GM18505 (cell line): ENCODE measurements around the gene SLC10A2.

Experiments
- ATAC-seq: cut with Tn5 transposase; IDR thresholded peaks from one replicate; pipeline ENCODE4 v1.9.1; 2021; ENCODE audit not compliant: unreplicated experiment
- POLR2A ChIP-seq: IDR thresholded peaks from 4 replicates; pipeline ENCODE4 v1.6.1; 2011; ENCODE audit warnings: borderline replicate concordance; ENCODE audit not compliant: insufficient read depth, insufficient read length; ENCODE audit errors: extremely low read depth

The SLC10A2 gene

DNA sequence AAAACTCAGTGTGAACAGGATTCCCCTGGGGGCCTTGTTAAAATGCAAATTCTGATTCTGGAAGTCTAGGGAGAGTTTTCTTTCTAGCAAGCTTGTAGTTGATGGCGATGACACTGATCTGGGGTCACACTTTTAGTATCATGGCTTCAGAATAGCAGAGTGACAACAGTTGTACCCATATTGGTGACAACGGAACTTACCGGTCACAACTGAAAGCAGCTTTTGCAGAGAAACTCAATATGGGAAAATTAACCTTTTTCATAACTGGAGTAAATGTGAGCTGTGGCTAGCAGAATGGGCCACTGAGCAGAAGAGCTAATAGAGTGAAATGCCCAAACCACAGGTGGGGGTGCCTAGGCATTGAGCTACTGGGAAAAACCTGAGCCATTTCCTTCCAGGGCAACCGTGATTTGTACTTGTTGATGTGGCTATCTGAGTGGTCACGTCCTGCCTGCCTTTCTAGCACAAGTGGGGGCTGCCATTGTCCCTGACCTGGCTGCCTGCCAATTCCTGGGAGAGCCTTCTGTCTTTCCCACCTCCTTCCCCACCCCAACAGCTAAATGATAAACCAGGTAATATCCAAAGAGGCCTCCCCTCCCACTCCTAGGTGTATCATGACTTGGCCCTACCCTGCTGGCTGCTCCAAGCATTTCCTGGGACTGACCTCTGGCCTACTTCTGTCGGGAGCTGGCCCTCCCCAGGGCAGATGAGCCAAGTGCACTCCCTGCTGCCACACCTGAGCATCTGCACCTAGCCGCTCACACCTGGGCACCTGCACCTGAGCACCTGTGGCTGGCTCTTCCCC lies 1.7 kb upstream of the SLC10A2 start:
- TF ChIP-seq POLR2A, result no peak
- no peak for ATAC-seq

DNA sequence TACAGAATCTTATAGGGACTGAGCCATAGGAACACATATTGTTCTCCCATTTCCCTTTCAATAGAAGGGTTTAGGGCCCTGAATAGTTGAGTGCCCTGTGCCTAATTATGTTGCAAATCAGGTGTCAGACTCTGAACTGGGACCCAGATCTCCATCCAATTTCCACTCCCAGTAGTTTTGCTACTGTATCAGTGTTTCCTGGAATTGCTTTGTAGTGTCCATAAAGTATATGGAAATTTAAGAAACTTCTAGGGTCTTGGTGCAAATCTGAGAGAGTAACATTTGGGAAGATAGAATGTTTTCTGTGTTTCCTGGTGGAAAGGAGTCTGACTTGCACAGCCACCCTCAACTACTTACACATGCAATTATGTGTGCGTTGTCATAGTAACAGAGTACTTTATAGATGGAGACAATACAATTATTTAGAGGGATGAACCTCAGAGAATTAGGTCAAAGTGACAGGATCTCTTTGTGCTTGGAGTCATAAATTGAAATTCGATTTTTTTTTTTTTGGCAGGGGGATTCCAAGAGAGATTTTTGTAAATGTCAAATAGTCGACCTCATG lies 646 bp upstream of the SLC10A2 start:
- TF ChIP-seq POLR2A, result no peak
- no peak for ATAC-seq

DNA sequence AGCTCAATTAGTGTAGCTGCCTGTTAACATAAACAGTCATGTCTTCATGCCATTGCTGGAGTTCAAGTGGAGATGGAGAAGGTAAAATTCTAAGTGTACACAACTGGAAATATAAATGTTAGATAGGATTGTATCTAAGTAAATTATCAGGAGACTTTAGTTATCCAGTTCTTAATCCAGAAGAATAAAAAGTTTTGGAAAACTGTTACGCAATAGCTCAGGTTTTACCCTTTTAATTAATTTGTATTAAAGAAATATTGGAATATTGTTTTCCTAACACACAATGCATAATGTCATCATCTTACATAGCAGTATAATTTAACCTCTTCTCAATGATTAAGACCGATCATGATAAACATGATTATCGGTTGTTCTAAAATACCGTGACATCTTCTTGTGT lies 2.8 kb downstream of the SLC10A2 start:
- no peak for TF ChIP-seq POLR2A
- ATAC-seq, result no peak

DNA sequence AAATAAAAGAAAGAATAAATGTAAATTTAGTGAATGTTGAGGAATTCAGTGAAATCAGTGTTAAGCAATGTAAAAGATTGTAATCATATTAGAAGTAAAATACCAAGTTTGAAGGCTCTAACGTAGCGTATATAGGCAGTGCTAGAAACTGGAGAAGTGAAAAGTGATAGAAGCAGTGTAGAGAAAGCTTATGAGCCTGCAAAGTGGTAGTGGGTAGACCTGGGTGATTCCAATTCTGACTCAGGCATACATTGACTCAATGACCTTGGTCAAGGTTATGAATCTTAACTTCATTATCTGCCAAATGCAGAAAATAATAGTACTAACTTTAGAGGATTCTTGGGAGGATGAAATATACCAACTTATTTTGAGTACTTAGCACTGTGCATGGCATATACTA lies 4.1 kb downstream of the SLC10A2 start:
- ATAC-seq, result no peak
- no peak for TF ChIP-seq POLR2A

DNA sequence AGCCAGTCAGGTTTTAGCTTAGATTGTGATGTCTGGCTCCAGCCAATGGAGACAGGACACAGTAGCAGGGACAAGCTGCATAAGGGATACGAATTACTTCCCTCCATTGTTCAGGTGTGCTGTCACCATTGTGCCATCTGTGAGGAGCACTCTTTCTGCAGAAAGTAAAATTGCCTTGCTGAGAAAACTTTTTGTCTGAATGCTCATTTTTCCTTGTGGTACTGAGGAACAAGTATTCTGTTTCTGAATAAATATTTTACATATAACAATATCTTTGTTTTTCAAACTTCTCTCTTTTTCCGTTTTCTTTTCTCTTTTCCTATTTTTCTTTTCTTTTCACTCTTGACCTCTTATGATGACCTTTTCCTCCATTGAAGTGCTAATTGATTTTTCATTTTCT lies 10.2 kb downstream of the SLC10A2 start:
- ATAC-seq, result no peak
- no peak for TF ChIP-seq POLR2A

DNA sequence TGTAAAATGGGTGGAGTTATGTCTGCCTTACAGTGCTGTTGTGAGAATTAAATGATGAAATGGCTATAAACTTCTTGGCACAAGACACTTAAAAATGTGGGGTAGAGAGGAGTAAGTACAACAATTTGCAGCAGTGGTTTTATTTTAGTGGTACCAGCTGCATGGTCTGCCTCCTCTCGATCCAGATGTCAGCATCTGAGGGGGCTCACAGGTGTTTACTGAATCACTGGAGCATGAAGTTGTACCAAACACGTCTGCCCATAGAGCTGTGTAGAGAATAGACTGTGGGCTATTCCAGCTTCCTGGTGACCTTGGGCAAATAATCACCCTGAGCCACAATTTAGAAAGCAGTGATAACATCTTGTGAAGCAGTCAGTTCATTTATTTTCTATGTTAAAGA lies 11.1 kb downstream of the SLC10A2 start:
- TF ChIP-seq POLR2A, result no peak
- no peak for ATAC-seq

DNA sequence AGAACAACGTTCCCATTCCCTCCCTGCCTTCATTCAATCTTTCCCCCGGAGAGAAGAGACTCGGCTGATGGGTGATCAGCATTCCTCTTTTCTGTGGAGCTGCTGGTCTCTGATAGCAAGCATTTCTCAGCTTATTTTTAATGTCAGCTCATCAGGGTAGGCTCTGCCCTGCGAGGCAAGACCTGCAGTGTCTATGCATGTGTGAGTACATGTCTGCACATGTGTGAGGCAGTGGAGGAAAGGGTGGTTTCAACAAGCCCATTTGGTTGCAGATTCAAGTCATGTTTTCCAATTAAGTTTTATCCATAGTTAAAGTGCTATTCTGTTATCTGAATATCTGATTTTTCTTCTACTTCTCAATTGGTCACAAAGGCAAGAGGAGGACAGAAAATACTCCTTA lies 19.5 kb downstream of the SLC10A2 start:
- ATAC-seq, result no peak
- no peak for TF ChIP-seq POLR2A

DNA sequence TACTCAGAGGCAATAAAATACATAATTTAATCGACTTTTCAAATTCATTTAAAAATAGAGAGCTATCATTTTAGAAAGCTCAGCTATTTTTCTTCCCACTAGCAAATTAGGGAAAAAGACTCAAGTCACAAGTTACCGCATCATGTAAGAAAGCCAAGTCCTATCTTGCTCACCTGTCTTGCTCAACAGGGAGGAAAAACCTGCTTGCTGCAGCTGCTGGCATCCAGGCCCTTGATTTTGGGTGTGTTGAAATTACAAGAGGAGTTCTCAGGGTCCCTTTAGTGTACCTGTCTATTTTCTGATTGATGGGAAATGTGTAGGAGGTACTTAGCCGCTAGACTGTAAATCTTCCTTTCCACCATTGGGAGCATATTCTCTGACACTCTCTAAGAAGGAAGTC lies 22.2 kb downstream of the SLC10A2 start:
- no peak for TF ChIP-seq POLR2A
- ATAC-seq, result no peak

DNA sequence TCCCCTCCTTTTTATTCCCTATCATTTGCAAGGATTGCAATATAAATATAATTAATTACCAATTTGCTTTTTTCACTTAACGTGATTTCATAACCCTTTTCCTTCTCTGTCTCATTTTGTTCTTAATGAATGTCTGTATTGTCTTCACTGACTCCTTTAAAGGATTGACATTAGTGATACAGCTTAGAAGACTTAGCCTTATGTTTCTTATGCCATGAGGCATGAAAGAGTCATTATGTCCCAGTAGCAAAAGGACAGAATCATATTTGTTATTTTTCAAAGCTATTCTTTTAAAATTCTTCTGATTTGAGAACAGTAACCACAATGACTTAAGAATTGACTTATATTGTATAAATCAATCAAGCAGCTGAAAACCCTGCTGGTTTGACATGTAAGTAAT lies 26.2 kb downstream of the SLC10A2 start:
- no peak for TF ChIP-seq POLR2A
- ATAC-seq, result no peak

DNA sequence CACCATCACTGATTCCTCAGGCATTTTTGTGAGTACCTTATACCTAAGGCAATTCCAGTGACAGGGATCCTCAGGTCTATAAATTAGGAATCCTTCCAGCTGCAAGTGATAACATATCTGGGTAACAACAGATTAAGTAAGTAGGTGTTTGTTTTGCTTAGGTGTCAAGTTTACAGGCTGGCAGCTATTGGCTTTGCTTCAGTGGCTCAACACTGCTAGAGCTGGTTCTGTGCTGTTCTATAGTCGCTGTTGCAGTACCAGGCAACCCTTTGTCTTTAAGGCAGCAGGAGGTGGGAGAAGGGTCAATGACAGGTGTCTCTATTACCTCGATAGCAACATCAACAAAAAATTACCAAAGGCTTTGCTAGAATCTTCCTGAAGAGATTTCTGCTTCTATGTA lies 27.0 kb downstream of the SLC10A2 start:
- TF ChIP-seq POLR2A, result no peak
- ATAC-seq, result no peak

DNA sequence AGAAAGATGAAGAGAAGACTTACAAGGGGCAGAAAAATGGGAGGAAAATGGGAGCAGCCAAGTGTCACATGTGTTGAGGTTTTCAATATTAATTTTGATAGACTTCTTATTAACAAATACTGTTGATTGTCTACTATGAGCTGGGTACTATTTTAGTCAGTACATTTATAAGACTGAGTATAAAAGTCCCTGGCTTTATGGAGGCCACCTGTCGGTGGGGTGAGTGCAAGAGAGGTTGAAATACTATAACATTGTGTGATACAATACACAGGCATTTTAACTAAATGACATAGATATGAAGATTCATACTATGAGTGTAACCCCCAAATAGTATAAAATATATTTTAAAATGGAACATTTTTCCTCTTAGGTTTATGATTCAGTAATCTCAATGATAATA lies 29.9 kb downstream of the SLC10A2 start:
- no peak for TF ChIP-seq POLR2A

DNA sequence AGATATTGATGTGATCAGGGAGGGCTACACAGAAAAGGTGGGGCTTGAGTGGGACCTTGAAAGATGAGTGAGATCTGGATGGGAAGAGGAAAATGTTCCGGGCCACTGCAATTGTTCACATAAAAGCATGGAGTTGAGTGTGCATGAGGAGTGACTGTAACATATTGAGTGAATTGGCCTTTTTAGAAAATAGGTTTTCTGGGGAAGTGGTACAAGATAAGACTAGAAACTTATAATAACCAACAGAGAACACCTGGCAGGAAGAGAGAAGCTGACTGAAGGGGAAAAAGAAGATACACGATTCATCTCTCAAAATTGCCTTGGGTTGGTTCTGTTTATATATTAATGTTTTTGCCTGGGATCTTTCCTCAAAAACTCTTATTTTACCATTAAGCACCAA lies 32.2 kb downstream of the SLC10A2 start:
- ATAC-seq, result no peak
- TF ChIP-seq POLR2A, result no peak

More for the DNA sequence above, 29.9 kb downstream of the SLC10A2 start:
- ATAC-seq, result no peak

DNA sequence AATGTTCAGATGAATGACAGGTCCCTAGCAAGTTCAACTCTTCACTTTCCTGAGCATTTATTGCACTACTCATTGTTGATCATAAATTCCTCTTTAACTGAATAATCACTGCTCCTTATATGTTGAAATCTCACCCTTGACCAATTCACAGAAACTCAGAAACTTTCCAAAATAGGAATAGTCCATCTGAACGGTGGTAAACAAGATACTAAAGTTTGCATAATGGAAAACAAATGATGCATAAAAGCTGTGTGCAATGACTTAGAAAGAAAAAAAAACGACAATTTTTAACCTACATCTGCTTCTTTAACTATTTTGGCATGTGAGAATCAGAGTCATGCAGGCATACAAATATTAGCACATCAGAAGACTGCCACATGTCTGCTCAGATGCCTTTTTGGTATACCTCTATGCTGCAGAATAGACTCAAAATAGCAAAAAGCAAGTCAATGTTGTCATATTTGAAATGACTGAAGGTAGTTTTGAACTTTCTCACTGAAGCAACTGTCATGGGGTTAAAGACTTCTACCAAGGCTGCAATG lies 34.8 kb downstream of the SLC10A2 start:
- peak; percentile 92 for ATAC-seq
- no peak for TF ChIP-seq POLR2A

DNA sequence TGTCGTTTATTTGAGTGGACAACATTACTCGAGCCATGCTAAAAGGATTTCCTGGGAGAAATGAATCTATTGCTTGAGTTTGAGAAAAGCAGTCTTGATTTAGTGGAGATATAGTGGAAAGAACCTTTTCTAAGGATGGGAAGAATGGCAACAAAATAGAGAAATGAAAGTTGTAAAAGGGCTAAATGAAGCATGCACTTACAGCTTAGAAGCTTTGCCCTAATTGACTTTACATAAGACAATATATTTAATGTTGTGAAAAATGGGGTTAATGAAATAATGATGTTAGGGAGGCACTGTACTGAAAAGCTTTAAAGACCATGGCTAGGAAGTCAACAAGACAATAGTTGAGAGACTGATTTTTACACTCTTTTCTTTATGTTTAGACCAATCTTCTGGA lies 35.4 kb downstream of the SLC10A2 start:
- no peak for ATAC-seq
- no peak for TF ChIP-seq POLR2A
